Melanocyte of skin (primary cell): Measurements from ENCODE around the gene TCEA2. TPM values are rescaled to one million over a fixed set of nuclear protein-coding genes. Genes with fewer than 3 reads are reported as not detected.

Source experiments
- small RNA-seq, 2 donors: library from RNA; depleted of rRNA; stranded (forward); fragments of <200 nt; gene quantifications; one replicate each; pipeline ENCODE3, GENCODE V24; 2012
- total RNA-seq, 2 donors: library from RNA; depleted of rRNA; stranded (reverse); fragments of >200 nt; gene quantifications; 2 replicates each; pipeline ENCODE4 v1.2.3, GENCODE V29; 2012

Gene TCEA2
- total RNA-seq = 10 to 100 TPM in 1 of 2 donors, 1 to 10 TPM in 1; 8.0 to 13.1 TPM

DNA sequence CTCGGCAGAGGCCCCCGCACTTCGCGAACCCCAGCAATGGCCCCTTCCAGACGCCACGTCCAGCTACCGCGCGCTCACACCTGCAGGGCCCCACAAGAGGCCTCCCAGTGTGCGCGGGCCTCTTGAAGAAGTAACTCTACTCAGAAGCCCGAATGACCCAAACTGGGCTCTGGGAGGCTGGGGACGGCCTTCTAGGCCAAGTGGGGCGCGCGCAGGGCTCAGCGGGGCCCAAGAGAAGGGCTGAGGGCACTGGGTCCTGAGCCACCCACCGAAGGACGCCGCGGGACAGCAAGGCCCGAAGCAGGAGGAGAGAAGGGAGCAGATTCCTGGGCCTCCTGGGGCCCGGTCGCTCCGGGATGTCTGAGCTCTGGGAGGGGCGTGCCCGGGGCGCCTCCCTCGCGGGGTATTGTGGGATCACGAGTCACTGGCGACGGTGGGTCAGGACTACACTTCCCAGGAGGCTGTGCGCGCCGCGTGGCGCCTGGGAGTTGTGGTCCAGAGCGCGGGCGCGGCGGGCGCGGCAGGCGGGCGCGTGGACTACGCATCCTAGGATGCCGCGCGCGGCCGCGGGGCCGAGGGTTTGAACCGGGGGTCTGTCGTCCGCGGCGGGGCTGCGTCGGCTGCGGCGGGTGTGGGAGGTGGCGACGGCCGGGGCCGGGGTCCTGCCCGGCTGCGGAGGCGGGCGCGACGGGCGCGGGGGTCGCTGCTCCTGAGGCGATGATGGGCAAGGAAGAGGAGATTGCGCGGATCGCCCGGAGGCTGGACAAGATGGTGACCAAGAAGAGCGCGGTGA is at the start of gene TCEA2:
TSS of gene TCEA2 (plus strand) at position 603 of the 793 bp plus-strand sequence. CDS start at position 718, 115 bp downstream.

DNA sequence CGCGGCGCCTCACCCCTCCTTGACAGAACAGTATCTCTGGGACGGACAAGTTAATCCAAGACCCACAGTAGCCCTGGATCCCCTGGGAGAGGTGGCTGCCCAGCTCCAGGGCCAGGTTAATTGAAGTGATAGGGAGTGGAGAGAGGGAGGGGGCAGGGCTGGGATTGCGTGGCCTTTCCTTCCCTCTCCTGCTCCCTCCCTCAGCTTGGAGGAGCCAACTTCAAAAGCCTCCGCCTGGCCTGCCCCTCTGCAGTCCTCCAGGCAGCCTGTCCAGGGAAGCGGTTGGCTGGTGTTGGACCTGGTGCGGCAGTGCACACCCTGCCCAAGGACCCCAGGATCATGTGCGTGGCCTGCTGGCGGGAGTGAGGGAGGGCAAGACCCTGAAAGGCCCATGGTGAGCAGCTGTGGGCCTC is 27.1 kb upstream of the TCEA2 start, which contains the start of gene C20orf204:
TSS of gene C20orf204 (plus strand) at position 250 of the 413 bp plus-strand sequence. CDS start at position 392, 142 bp downstream.

GRCh38 chr20:64049060-64049877 is 13.7 kb upstream of the TCEA2 start, which contains the start of gene SOX18:
SOX18 (minus strand) TSS chr20:64049639; CDS start chr20:64049516, 123 bp downstream.

DNA sequence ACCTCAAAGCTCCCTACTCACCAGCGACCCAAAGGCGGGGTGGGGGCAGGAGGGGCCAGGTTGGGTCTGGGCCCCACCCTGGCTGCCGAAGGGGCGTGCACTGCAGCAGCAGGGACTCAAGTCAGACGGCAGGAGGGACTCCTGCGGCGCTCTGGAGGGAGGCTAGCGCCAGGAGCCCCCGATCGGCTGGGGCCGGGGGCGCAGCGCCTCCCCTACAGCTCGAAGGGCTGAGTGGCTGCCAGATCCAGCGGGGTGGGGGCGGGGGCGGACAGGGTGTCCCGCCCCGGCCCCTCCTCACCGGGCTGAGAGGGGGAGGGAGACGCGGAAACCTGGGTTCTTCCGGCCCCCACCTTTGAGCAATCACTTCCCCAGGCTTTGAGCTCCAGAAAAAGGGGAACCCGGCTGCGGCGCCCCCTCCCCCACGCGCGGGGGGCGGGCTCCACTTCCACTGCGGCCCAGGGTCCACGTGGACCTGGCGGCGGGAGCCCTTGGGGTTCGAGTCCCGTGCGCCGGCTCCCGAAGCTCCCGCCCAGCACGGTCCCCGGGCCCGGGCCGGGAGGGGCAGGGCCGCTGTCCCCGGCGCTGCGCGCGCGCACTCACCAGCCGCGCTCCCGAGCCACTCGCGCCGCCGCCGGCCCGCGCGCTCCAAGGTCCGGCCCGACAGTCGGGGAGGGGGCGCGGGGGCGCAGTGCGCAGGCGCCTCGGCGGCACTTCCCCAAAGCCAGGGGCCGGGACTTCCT is 16.4 kb downstream of the TCEA2 start, which contains the start of gene RGS19:
TSS of gene RGS19 (minus strand) at position 246 of the 740 bp plus-strand sequence. CDS start 2,632 bp downstream, outside the sequence.

GRCh38 chr20:64080013-64080812 is 17.2 kb downstream of the TCEA2 start, which contains the start of gene OPRL1:
OPRL1 (plus strand) TSS chr20:64080082; CDS start chr20:64092721, 12,639 bp downstream.

DNA sequence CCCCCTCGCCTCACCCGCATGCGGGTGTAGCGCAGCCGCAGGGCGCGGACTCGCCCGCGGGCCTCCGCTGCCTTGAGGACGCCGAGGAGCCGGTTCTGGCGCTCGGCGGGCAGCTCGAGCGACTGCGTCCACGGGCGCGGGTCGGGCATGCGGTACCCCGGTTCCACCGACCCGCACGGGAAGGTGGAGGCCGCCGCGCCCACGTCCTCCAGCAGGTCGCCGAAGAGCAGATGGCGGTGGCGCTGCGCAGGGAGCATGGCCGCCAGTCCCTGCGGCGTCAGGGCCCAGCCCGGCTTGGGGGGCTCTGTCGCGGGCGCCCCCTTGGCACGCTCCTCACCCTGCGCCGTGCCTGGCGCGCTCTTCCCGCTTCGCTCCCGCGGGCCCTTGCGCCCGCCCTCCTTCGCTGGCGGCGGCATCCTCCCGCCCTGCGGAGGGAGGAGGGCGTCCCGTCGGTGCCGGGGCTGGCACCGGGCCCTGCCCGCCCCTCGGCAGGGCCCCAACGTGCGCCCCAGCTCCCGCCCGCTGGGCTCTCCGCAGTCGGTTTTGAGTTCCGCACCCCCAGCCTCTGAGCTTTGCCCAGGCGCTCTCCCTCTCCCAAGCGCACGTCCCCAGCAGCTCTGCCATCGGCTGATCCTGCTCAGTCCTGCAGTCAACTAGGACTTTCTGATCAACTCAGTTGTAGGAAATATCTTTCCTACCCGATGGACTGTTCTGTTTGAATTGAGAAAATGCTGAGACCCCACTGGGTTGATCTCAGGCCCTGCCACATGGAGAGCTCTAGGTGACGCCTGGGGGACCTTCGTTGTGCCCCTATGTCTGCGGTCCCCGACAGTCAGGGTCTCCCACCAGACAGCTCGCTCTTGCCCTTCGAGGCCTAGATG is 21.0 kb downstream of the TCEA2 start, which contains the start of gene LKAAEAR1:
TSS of gene LKAAEAR1 (minus strand) at position 595 of the 881 bp plus-strand sequence. CDS start at position 416, 179 bp downstream.

GRCh38 chr20:64106981-64107735 is 44.2 kb downstream of the TCEA2 start, which contains the start of gene NPBWR2:
NPBWR2 (minus strand) TSS chr20:64107565; CDS start chr20:64106831, 734 bp downstream.

Small RNAs within 50 kb of the gene (small RNA-seq; reads per million reads assigned to genes)
- gene AL355803.1 (0 reads per million in 2 donors), gene MIR6813 (0.17 to 0.64 reads per million in 2 donors)

Other genes with a start within 250 kb of the TCEA2 start
- under 1 TPM; under 0.01 to 1.00 TPM for gene ZBTB46, start 231.9 kb upstream of the TCEA2 start, total RNA-seq
- not detected for gene ABHD16B, start 201.7 kb upstream of the TCEA2 start, total RNA-seq
- gene TPD52L2, start 197.9 kb upstream of the TCEA2 start, total RNA-seq = 10 to 100 TPM; 47.1 to 53.9 TPM
- gene DNAJC5, start 168.1 kb upstream of the TCEA2 start, total RNA-seq = 10 to 100 TPM; 34.4 to 39.6 TPM
- 10 to 100 TPM; 25.5 to 36.0 TPM for gene UCKL1, start 106.8 kb upstream of the TCEA2 start, total RNA-seq
- gene ZNF512B, start 93.3 kb upstream of the TCEA2 start, total RNA-seq = 1 to 10 TPM; 7.9 to 9.3 TPM
- 1 to 10 TPM in 1 of 2 donors, under 1 TPM in 1; 1.00 to 2.1 TPM for gene SAMD10, start 83.6 kb upstream of the TCEA2 start, total RNA-seq
- 10 to 100 TPM; 47.1 to 51.0 TPM for gene PRPF6, start 82.1 kb upstream of the TCEA2 start, total RNA-seq
- gene C20orf204, start 27.0 kb upstream of the TCEA2 start, total RNA-seq = 1 to 10 TPM in 1 of 2 donors, under 1 TPM in 1; 1.00 to 1.4 TPM
- under 1 TPM; 0.33 to 0.34 TPM for gene SOX18, start 13.6 kb upstream of the TCEA2 start, total RNA-seq
- gene RGS19, start 16.3 kb downstream of the TCEA2 start, total RNA-seq = 10 to 100 TPM in 1 of 2 donors, 1 to 10 TPM in 1; 8.3 to 17.3 TPM
- under 1 TPM; 0.34 to 0.67 TPM for gene OPRL1, start 16.9 kb downstream of the TCEA2 start, total RNA-seq
- gene LKAAEAR1, start 21.2 kb downstream of the TCEA2 start, total RNA-seq = not detected
- gene NPBWR2, start 44.4 kb downstream of the TCEA2 start, total RNA-seq = not detected
- under 1 TPM in 1 of 2 donors, not detected in 1; under 0.01 TPM for gene MYT1, start 101.3 kb downstream of the TCEA2 start, total RNA-seq
- 10 to 100 TPM; 21.6 to 32.0 TPM for gene PCMTD2, start 192.6 kb downstream of the TCEA2 start, total RNA-seq